Measurements from ENCODE around the gene TAF13. TPM values are rescaled to one million over a fixed set of nuclear protein-coding genes. Genes with fewer than 3 reads are reported as not detected.

TAF13 gene
- total and polyA plus RNA-seq, 9 of the 15 experiments (the other 6 are each of a cell fraction or from before 2014, with no cell fraction given), result 14.9 to 77.2 (median 38.7) TPM

GRCh38 chr1:109099938-109100773 is 24.4 kb upstream of the TAF13 start (continued):
- TF ChIP-seq CBX3 (IDR thresholded peaks at IDR 0.05; ENCODE audit: borderline replicate concordance in 1 of 2, low read length in 2 of 2) (peak in 1 of 2 experiments; percentile 92; a peak in 2 of 3 replicates), NFE2 (IDR thresholded peaks at IDR 0.05; ENCODE audit: low read depth) (0 out of 2 replicates have a peak, but pooled peaks have one; percentile 15), SMARCA5 (IDR thresholded peaks at IDR 0.05) (no peak), TAL1 (IDR thresholded peaks at IDR 0.05) (peak; percentile 38; the same call in 1 of the 2 replicates), ARNT (IDR thresholded peaks at IDR 0.05) (peak; percentile 91 to 93), PKNOX1 (IDR thresholded peaks at IDR 0.05) (no peak), ILF3 (IDR thresholded peaks at IDR 0.05; ENCODE audit: borderline replicate concordance) (peak; percentile 30; the same call in 1 of the 2 replicates), RFX5 (IDR thresholded peaks at IDR 0.05; ENCODE audit: low read depth, low read length) (no peak; the same call in 1 of the 2 replicates), MGA (IDR thresholded peaks at IDR 0.05) (peak; percentile 99)
- TF ChIP-seq, protein P1, sequence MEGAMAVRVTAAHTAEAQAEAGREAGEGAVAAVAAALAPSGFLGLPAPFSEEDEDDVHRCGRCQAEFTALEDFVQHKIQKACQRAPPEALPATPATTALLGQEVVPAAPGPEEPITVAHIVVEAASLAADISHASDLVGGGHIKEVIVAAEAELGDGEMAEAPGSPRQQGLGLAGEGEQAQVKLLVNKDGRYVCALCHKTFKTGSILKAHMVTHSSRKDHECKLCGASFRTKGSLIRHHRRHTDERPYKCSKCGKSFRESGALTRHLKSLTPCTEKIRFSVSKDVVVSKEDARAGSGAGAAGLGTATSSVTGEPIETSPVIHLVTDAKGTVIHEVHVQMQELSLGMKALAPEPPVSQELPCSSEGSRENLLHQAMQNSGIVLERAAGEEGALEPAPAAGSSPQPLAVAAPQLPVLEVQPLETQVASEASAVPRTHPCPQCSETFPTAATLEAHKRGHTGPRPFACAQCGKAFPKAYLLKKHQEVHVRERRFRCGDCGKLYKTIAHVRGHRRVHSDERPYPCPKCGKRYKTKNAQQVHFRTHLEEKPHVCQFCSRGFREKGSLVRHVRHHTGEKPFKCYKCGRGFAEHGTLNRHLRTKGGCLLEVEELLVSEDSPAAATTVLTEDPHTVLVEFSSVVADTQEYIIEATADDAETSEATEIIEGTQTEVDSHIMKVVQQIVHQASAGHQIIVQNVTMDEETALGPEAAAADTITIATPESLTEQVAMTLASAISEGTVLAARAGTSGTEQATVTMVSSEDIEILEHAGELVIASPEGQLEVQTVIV (CRISPR knock-in tag; IDR thresholded peaks at IDR 0.05; ENCODE audit: borderline replicate concordance), result no peak
